Trophoblast cell (in vitro differentiated cells and primary cell): ENCODE data around the gene PCDH11Y.
"Not testable (repeated sequence)": the region's sequence is repeated elsewhere in the genome, so short reads cannot be mapped to it uniquely, and the experiment has no call there.

ENCODE experiments used
- DNase-seq, 2 donors: peaks; one replicate each; pipeline ENCODE4 v3.0.0-alpha.2; 2016
- H2AFZ ChIP-seq: 2 replicates; pipeline ENCODE4 v1.6.1; 2013; ENCODE audit warnings: low read length, moderate library complexity, mild to moderate bottlenecking; ENCODE audit not compliant: insufficient read depth, poor library complexity
- H2AK5ac ChIP-seq: 2 replicates; pipeline ENCODE4 v1.6.1; 2013; ENCODE audit warnings: mild to moderate bottlenecking, low read length
- H2BK120ac ChIP-seq: 2 replicates; pipeline ENCODE4 v1.6.1; 2013; ENCODE audit warnings: low read length, mild to moderate bottlenecking, moderate library complexity; ENCODE audit not compliant: insufficient read depth, poor library complexity
- H2BK12ac ChIP-seq: 2 replicates; pipeline ENCODE4 v1.6.1; 2013; ENCODE audit warnings: mild to moderate bottlenecking, low read length, moderate library complexity
- H2BK5ac ChIP-seq: 2 replicates; pipeline ENCODE4 v1.6.1; 2013; ENCODE audit warnings: low read length, low read depth, moderate library complexity, mild to moderate bottlenecking; ENCODE audit not compliant: poor library complexity
- H3K14ac ChIP-seq: 2 replicates; pipeline ENCODE4 v1.6.1; 2013; ENCODE audit warnings: mild to moderate bottlenecking, low read length
- H3K18ac ChIP-seq: 2 replicates; pipeline ENCODE4 v1.6.1; 2013; ENCODE audit warnings: mild to moderate bottlenecking, low read length
- H3K23ac ChIP-seq: 2 replicates; pipeline ENCODE4 v1.6.1; 2013; ENCODE audit warnings: low read length
- H3K27ac ChIP-seq: 2 replicates; pipeline ENCODE4 v1.5.1; 2013; ENCODE audit warnings: low read depth, mild to moderate bottlenecking, inconsistent platforms, low read length, moderate library complexity
- H3K27me3 ChIP-seq: 2 replicates; pipeline ENCODE4 v1.6.1; 2013; ENCODE audit warnings: inconsistent platforms, mild to moderate bottlenecking, low read length, moderate library complexity; ENCODE audit not compliant: insufficient read depth
- H3K36me3 ChIP-seq, 2 experiments: 1 replicate in 1 of 2; 2 replicates in 1 of 2; pipeline ENCODE4 v1.6.1; 2013; ENCODE audit warnings: low read length in 2 of 2, mild to moderate bottlenecking in 2 of 2, moderate library complexity in 1 of 2; ENCODE audit not compliant: insufficient read depth in 2 of 2, control insufficient read depth in 1 of 2
- H3K4ac ChIP-seq: 2 replicates; pipeline ENCODE4 v1.6.1; 2013; ENCODE audit warnings: low read depth, mild to moderate bottlenecking, low read length, moderate library complexity
- H3K4me1 ChIP-seq, 2 experiments: 1 replicate in 1 of 2; 2 replicates in 1 of 2; pipeline ENCODE4 v1.6.1; 2013; ENCODE audit warnings: low read length in 2 of 2, mild to moderate bottlenecking in 2 of 2, moderate library complexity in 1 of 2; ENCODE audit not compliant: insufficient read depth in 2 of 2, control insufficient read depth in 1 of 2
- H3K4me2 ChIP-seq: 2 replicates; pipeline ENCODE4 v1.6.1; 2013; ENCODE audit warnings: inconsistent platforms, mild to moderate bottlenecking, low read length, moderate library complexity
- H3K4me3 ChIP-seq: 2 replicates; pipeline ENCODE4 v1.5.1; 2013; ENCODE audit warnings: mild to moderate bottlenecking, low read depth, low read length, inconsistent platforms
- H3K79me1 ChIP-seq: one replicate; pipeline ENCODE4 v1.6.1; 2013; ENCODE audit warnings: low read length
- H3K79me2 ChIP-seq: 2 replicates; pipeline ENCODE4 v1.6.1; 2013; ENCODE audit warnings: low read length, mild to moderate bottlenecking; ENCODE audit not compliant: control insufficient read depth, insufficient read depth, poor library complexity
- H3K9ac ChIP-seq: 2 replicates; pipeline ENCODE4 v1.6.1; 2013; ENCODE audit warnings: mild to moderate bottlenecking, low read length
- H3K9me3 ChIP-seq: 2 replicates; pipeline ENCODE4 v1.6.1; 2013; ENCODE audit warnings: low read depth, mild to moderate bottlenecking, control low read depth, inconsistent platforms, low read length; ENCODE audit not compliant: insufficient read depth
- H4K12ac ChIP-seq: 2 replicates; pipeline ENCODE4 v1.6.1; 2013; ENCODE audit warnings: low read depth, mild to moderate bottlenecking, low read length, moderate library complexity
- H4K8ac ChIP-seq: 2 replicates; pipeline ENCODE4 v1.6.1; 2013; ENCODE audit warnings: low read depth, mild to moderate bottlenecking, low read length, moderate library complexity
- H4K91ac ChIP-seq: one replicate; pipeline ENCODE4 v1.6.1; 2013; ENCODE audit warnings: low read depth, mild to moderate bottlenecking, low read length, moderate library complexity
- WGBS: extraction: QIAGEN DNeasy Blood & Tissue Kit; methylation state at CpG from one replicate; pipeline ENCODE4 v1.1.7; 2013; ENCODE audit warnings: missing lambda C conversion rate; ENCODE audit not compliant: insufficient read length, insufficient coverage; ENCODE audit errors: extremely low coverage; 5-methylcytosine and 5-hydroxymethylcytosine counted together

Gene PCDH11Y

GRCh38 chrY:5002476-5003184, 2.5 kb downstream of the PCDH11Y start:
- H3K9ac ChIP-seq, H3K4me1 ChIP-seq, H3K79me2 ChIP-seq, H2BK12ac ChIP-seq, H3K18ac ChIP-seq, H3K27ac ChIP-seq, H2BK120ac ChIP-seq, H2BK5ac ChIP-seq, H2AFZ ChIP-seq, H3K14ac ChIP-seq, H3K23ac ChIP-seq, H4K8ac ChIP-seq, H2AK5ac ChIP-seq, H3K27me3 ChIP-seq, H3K4me3 ChIP-seq, H3K79me1 ChIP-seq, H3K36me3 ChIP-seq, H4K12ac ChIP-seq, H3K4ac ChIP-seq, H3K9me3 ChIP-seq: not testable (repeated sequence)
- DNase-seq = peak in 1 of 2 donors; percentile 0
- H3K4me2 ChIP-seq = peak overlapping the region; percentile 68
- no CpG with 5 or more reads among the region's 55 CpGs for WGBS
- H4K91ac ChIP-seq = peak overlapping the region; percentile 37

DNA sequence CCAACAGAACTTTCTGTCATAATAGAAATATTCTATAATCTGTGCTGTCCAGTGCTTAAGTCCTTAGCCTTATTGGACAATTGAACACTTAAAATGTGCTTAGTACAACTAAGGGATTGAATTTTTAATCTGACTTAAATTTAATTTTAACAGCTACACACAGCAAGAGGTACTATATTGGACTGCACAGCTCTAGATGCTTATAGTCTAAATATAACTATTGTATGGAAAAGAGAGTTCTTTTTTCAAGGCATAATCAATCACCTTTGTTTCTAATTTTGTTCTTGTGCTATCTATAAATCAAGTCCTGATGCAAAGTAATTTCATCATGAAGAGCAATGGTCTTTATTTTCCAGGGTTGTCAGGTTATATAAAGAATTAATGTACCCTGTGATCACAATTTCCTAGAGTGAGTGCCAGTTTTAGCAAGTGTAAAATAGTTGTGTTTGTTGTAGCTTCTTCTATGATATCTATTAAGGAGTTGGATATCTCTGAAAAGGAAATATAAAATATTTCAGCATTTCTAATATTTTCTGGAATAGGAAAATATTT, 39.0 kb downstream of the PCDH11Y start:
- H2AK5ac ChIP-seq, H3K23ac ChIP-seq, H3K79me1 ChIP-seq, H2BK120ac ChIP-seq, H3K4me2 ChIP-seq, H3K36me3 ChIP-seq, H4K8ac ChIP-seq, H3K79me2 ChIP-seq, H3K4me1 ChIP-seq, H3K27me3 ChIP-seq, H3K18ac ChIP-seq, H4K12ac ChIP-seq, H3K4ac ChIP-seq, H2BK5ac ChIP-seq, DNase-seq, H3K27ac ChIP-seq, H3K4me3 ChIP-seq, H4K91ac ChIP-seq, H3K9ac ChIP-seq, H2AFZ ChIP-seq, H2BK12ac ChIP-seq, H3K9me3 ChIP-seq, H3K14ac ChIP-seq: not testable (repeated sequence)

GRCh38 chrY:5083017-5083416, 82.9 kb downstream of the PCDH11Y start:
- not testable (repeated sequence) for H3K23ac ChIP-seq, H3K27me3 ChIP-seq, H3K14ac ChIP-seq, H3K18ac ChIP-seq, H3K9ac ChIP-seq, H4K8ac ChIP-seq, H3K9me3 ChIP-seq, H2BK5ac ChIP-seq, H2BK12ac ChIP-seq, H3K4me1 ChIP-seq, H3K27ac ChIP-seq, H3K79me2 ChIP-seq, H3K79me1 ChIP-seq, H4K12ac ChIP-seq, H2BK120ac ChIP-seq, H2AK5ac ChIP-seq, H3K4ac ChIP-seq, H2AFZ ChIP-seq, H3K36me3 ChIP-seq, H3K4me2 ChIP-seq, DNase-seq, H3K4me3 ChIP-seq, H4K91ac ChIP-seq
- no CpG with 5 or more reads among the region's 3 CpGs for WGBS

GRCh38 chrY:5182998-5183397, 182.9 kb downstream of the PCDH11Y start:
- H3K4ac ChIP-seq, H4K8ac ChIP-seq, H3K14ac ChIP-seq, DNase-seq, H2BK5ac ChIP-seq, H2AK5ac ChIP-seq, H3K23ac ChIP-seq, H2BK120ac ChIP-seq, H3K18ac ChIP-seq, H3K79me2 ChIP-seq, H3K9ac ChIP-seq, H3K27me3 ChIP-seq, H3K4me2 ChIP-seq, H2BK12ac ChIP-seq, H3K4me3 ChIP-seq, H3K9me3 ChIP-seq, H3K4me1 ChIP-seq, H4K91ac ChIP-seq, H3K36me3 ChIP-seq, H3K27ac ChIP-seq, H3K79me1 ChIP-seq, H4K12ac ChIP-seq, H2AFZ ChIP-seq: not testable (repeated sequence)
- WGBS = no CpG with 5 or more reads among the region's 2 CpGs
